ENCODE results near the gene BEST4. TPM values are rescaled to one million over a fixed set of nuclear protein-coding genes. Genes with fewer than 3 reads are reported as not detected.

The BEST4 gene
- total and polyA plus RNA-seq, 2 donors (not counting 3 experiments of a cell fraction or from before 2014, with no cell fraction given), result 0.21 TPM; not detected in 1

DNA sequence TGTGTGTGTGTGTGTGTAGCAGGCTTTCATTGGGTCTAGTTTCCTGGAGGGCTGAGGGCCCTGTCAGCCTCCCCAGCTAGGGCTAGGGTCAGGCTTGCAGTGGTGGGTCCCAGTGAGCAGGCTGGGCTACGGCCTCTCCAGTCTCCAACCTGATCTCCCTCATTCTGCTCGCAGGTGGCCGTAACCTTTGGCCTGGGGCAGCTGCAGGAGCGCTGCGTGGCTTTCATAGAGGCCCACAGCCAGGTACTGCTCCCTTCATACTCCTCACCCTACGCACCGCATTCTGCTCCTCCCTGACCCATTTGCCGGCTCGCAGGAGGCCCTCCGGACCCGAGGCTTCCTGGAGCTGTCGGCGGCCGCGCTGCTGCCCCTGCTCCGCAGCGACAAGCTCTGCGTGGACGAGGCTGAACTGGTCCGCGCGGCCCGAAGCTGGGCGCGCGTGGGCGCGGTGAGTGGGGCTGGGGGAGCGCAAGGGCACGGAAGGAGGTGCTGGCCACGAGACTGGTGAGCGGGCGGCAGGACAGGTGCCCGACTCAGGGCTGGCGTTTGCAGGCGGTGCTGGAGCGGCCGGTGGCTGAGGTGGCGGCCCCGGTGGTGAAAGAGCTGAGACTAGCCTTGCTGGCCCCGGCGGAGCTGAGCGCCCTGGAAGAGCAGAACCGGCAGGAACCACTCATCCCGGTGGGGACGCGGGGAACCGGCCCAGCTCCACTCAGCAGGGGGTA is 25.0 kb upstream of the BEST4 start:
- no peak overlapping the region for H3K9ac ChIP-seq (replicated peaks; ENCODE audit: extremely low read depth, insufficient read depth, low read length)
- intact Hi-C loops (cut with micrococcal nuclease), result no loop called here
- H3K36me3 ChIP-seq (ENCODE audit: control insufficient read depth in 2 of 2, extremely low read depth in 1 of 2, insufficient read depth in 2 of 2, low read length in 2 of 2), result peaks cover 7 to 12% of the 10 kb centered on the region in 2 experiments
- no peaks in the 10 kb centered on the region for H4K20me1 ChIP-seq (replicated peaks; ENCODE audit: control insufficient read depth, extremely low read depth, insufficient read depth, low read length)
- H3K4me3 ChIP-seq (replicated peaks in 1 of 3; ENCODE audit: insufficient read depth in 1 of 3, low read depth in 1 of 3, low read length in 3 of 3), result no peak overlapping the region
- TF ChIP-seq POLR2AphosphoS5 (IDR thresholded peaks at IDR 0.05; ENCODE audit: insufficient read depth, low read depth, low read length) (no peak), JUN (IDR thresholded peaks at IDR 0.05; ENCODE audit: borderline replicate concordance, insufficient read depth, insufficient read length, low read depth) (no peak), POLR2A (IDR thresholded peaks at IDR 0.05; ENCODE audit: low read depth, low read length) (no peak), GATA2 (IDR thresholded peaks at IDR 0.05; ENCODE audit: insufficient read depth, insufficient read length, low read depth, low read length) (no peak), FOS (IDR thresholded peaks at IDR 0.05; ENCODE audit: borderline replicate concordance, insufficient read depth, low read length) (no peak)
- no peaks in the 10 kb centered on the region for H3K27me3 ChIP-seq (ENCODE audit: control insufficient read depth in 2 of 2, insufficient read depth in 2 of 2, low read length in 2 of 2)
- dilution Hi-C loops (cut with MboI; ENCODE audit: extremely low pct_ligation_motif_present, low sequenced_read_pairs), result no loop called here
- FAIRE-seq, result no peak
- H3K4me2 ChIP-seq (ENCODE audit: insufficient read depth, low read length), result no peak overlapping the region
- no peak overlapping the region for H2AFZ ChIP-seq (ENCODE audit: low read depth, low read length)
- peaks cover 28% of the 10 kb centered on the region for H3K79me2 ChIP-seq (ENCODE audit: control insufficient read depth, insufficient read depth, low read length)
- ChIA-PET POLR2A (interaction anchor here (0.6 to 3.0 kb wide), 2 partner anchors 12 to 732 kb away, joined by 4 to 18 read pairs; partner anchors contain the start of gene PLK3), CTCF (interaction anchor here (1.0 to 1.4 kb wide), 3 partner anchors 13 to 23 kb away, joined by 3 to 8 read pairs (median 4); partner anchors contain the start of gene PLK3)
- no peaks in the 10 kb centered on the region for H3K9me3 ChIP-seq (replicated peaks; ENCODE audit: control insufficient read depth, insufficient read depth, low read length)
- BruUV-seq (replicated peaks), result no TSS peak
- peaks cover 50% of the 10 kb centered on the region for H3K4me1 ChIP-seq (ENCODE audit: control insufficient read depth, extremely low read depth, insufficient read depth, low read length)
- no peak for DNase-seq (ENCODE audit: low read depth, low spot score)
- H3K9me1 ChIP-seq (replicated peaks; ENCODE audit: control insufficient read depth, extremely low read depth, insufficient read depth, low read length), result no peaks in the 10 kb centered on the region
- H3K27ac ChIP-seq (ENCODE audit: insufficient read depth, low read depth, low read length), result no peak overlapping the region

DNA sequence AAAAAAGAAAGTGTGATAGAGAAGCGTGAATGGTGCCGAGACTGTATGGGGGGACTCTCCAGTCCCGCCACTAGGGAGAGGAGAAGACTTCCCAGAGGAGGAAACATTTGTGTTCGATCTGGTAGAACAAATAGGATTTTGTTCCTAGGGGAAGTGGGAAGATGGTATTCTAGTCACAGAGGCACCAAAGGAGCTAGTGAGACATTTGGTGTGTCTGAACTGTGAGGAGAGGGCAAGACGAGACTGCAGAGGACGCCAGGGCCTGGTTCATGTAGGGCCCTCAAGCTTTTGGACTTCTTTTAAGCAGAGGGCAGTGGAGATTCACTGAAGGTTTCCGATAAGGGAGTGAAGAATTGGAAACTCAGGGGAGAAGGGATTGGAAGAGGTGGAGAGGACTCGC is 23.3 kb upstream of the BEST4 start:
- intact Hi-C loops (cut with micrococcal nuclease), result loop anchor here (1.0 kb wide), 1 partner anchor 8 kb away; no protein-coding TSS in a partner anchor
- ChIA-PET CTCF (interaction anchor here (1.4 kb wide), 1 partner anchor 11 kb away, joined by 7 read pairs; the partner anchor contains the start of gene PLK3), POLR2A (interaction anchor here (4.3 kb wide), 1 partner anchor 11 kb away, joined by 75 read pairs; the partner anchor contains the start of gene PLK3)
- no peak for FAIRE-seq
- H3K9me3 ChIP-seq (replicated peaks; ENCODE audit: control insufficient read depth, insufficient read depth, low read length), result no peaks in the 10 kb centered on the region
- peak overlapping the region; percentile 70 for H3K27ac ChIP-seq (ENCODE audit: insufficient read depth, low read depth, low read length)
- no peak for TF ChIP-seq GATA2 (IDR thresholded peaks at IDR 0.05; ENCODE audit: insufficient read depth, insufficient read length, low read depth, low read length)
- no peak for TF ChIP-seq POLR2AphosphoS5 (IDR thresholded peaks at IDR 0.05; ENCODE audit: insufficient read depth, low read depth, low read length)
- no peak for TF ChIP-seq JUN (IDR thresholded peaks at IDR 0.05; ENCODE audit: borderline replicate concordance, insufficient read depth, insufficient read length, low read depth)
- TF ChIP-seq EZH2 (IDR thresholded peaks at IDR 0.05; ENCODE audit: borderline replicate concordance, low read depth, low read length, severe bottlenecking), result no peak
- no peak for TF ChIP-seq MYC (IDR thresholded peaks at IDR 0.05; ENCODE audit: low read depth, low read length)
- TF ChIP-seq, protein P1, sequence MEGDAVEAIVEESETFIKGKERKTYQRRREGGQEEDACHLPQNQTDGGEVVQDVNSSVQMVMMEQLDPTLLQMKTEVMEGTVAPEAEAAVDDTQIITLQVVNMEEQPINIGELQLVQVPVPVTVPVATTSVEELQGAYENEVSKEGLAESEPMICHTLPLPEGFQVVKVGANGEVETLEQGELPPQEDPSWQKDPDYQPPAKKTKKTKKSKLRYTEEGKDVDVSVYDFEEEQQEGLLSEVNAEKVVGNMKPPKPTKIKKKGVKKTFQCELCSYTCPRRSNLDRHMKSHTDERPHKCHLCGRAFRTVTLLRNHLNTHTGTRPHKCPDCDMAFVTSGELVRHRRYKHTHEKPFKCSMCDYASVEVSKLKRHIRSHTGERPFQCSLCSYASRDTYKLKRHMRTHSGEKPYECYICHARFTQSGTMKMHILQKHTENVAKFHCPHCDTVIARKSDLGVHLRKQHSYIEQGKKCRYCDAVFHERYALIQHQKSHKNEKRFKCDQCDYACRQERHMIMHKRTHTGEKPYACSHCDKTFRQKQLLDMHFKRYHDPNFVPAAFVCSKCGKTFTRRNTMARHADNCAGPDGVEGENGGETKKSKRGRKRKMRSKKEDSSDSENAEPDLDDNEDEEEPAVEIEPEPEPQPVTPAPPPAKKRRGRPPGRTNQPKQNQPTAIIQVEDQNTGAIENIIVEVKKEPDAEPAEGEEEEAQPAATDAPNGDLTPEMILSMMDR (IDR thresholded peaks at IDR 0.05; ENCODE audit: extremely low read depth in 1 of 2, insufficient read depth in 1 of 2, low read depth in 1 of 2, low read length in 2 of 2), result no peak
- TF ChIP-seq POLR2A (IDR thresholded peaks at IDR 0.05; ENCODE audit: low read depth, low read length), result no peak
- TF ChIP-seq FOS (IDR thresholded peaks at IDR 0.05; ENCODE audit: borderline replicate concordance, insufficient read depth, low read length), result no peak
- TF ChIP-seq, protein P2, sequence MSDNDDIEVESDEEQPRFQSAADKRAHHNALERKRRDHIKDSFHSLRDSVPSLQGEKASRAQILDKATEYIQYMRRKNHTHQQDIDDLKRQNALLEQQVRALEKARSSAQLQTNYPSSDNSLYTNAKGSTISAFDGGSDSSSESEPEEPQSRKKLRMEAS (IDR thresholded peaks at IDR 0.05; ENCODE audit: insufficient read depth, insufficient read length), result no peak
- H4K20me1 ChIP-seq (replicated peaks; ENCODE audit: control insufficient read depth, extremely low read depth, insufficient read depth, low read length), result no peaks in the 10 kb centered on the region
- peaks cover 61% of the 10 kb centered on the region for H3K4me1 ChIP-seq (ENCODE audit: control insufficient read depth, extremely low read depth, insufficient read depth, low read length)
- H2AFZ ChIP-seq (ENCODE audit: low read depth, low read length), result no peak overlapping the region
- H3K36me3 ChIP-seq (ENCODE audit: control insufficient read depth in 2 of 2, extremely low read depth in 1 of 2, insufficient read depth in 2 of 2, low read length in 2 of 2), result peaks cover 7 to 17% of the 10 kb centered on the region in 2 experiments
- no peaks in the 10 kb centered on the region for H3K27me3 ChIP-seq (ENCODE audit: control insufficient read depth in 2 of 2, insufficient read depth in 2 of 2, low read length in 2 of 2)
- H3K4me3 ChIP-seq (replicated peaks in 1 of 3; ENCODE audit: insufficient read depth in 1 of 3, low read depth in 1 of 3, low read length in 3 of 3), result peak overlapping the region in 1 of 3 experiments; percentile 11
- dilution Hi-C loops (cut with MboI; ENCODE audit: extremely low pct_ligation_motif_present, low sequenced_read_pairs), result no loop called here
- H3K4me2 ChIP-seq (ENCODE audit: insufficient read depth, low read length), result peak overlapping the region; percentile 54
- peaks cover 28% of the 10 kb centered on the region for H3K79me2 ChIP-seq (ENCODE audit: control insufficient read depth, insufficient read depth, low read length)
- H3K9ac ChIP-seq (replicated peaks; ENCODE audit: extremely low read depth, insufficient read depth, low read length), result peak overlapping the region; percentile 34
- H3K9me1 ChIP-seq (replicated peaks; ENCODE audit: control insufficient read depth, extremely low read depth, insufficient read depth, low read length), result no peaks in the 10 kb centered on the region
- BruUV-seq (replicated peaks), result no TSS peak
- DNase-seq (ENCODE audit: low read depth, low spot score), result peak; percentile 34

Measured in endothelial cell of umbilical vein (primary cell).